Tibial artery (tissue), 4 donors: ENCODE measurements around the gene MYL3.

Experiments used
- DNase-seq, 2 donors: peaks; one replicate each; pipeline ENCODE4 v3.0.0-alpha.2; 2019
- H3K27ac ChIP-seq, 2 donors: fragments of 200-600 bp; sonication (generic) in 1 of 2; 1 replicate in 1 of 2; 2 replicates in 1 of 2; pipeline ENCODE4 v1.5.1; 2018 to 2019; ENCODE audit warnings: mild to moderate bottlenecking in 1 of 2
- H3K27me3 ChIP-seq, 2 donors: fragments of 200-600 bp; sonication (generic) in 1 of 2; one replicate each; pipeline versions ENCODE4 v1.5.1 to v1.6.0; 2016 to 2019
- H3K36me3 ChIP-seq, 3 donors: fragments of 200-600 bp; sonication (generic) in 2 of 3; one replicate each; pipeline ENCODE4 v1.5.1; 2016 to 2019; ENCODE audit warnings: mild to moderate bottlenecking in 2 of 3
- H3K4me1 ChIP-seq, 4 donors: fragments of 200-600 bp; sonication (generic) in 2 of 4; 1 replicate in 3 of 4; 2 replicates in 1 of 4; pipeline ENCODE4 v1.5.1; 2016 to 2019
- H3K4me3 ChIP-seq, 2 donors: fragments of 200-600 bp; sonication (generic) in 1 of 2; 1 replicate in 1 of 2; 2 replicates in 1 of 2; pipeline ENCODE4 v1.5.1; 2018 to 2019; ENCODE audit warnings: mild to moderate bottlenecking in 2 of 2
- H3K9me3 ChIP-seq, 3 donors: fragments of 200-600 bp; sonication (generic) in 1 of 3; one replicate each; pipeline ENCODE4 v1.5.1; 2016 to 2019
- intact Hi-C: fragments of 100-400 bp; cut with DNase I; formaldehyde crosslinking; loops from one replicate; pipeline ENCODE4 v1.15.0; 2023; ENCODE audit warnings: low total_unique reads
- TF ChIP-seq, protein P1 (sequence below), 2 experiments: fragments of 200-600 bp in 1 of 2; fragments of 450-650 bp in 1 of 2; IDR thresholded peaks; one replicate each; pipeline ENCODE4 v1.5.1; 2017 to 2019; ENCODE audit warnings: antibody characterized with exemption in 2 of 2, mild to moderate bottlenecking in 1 of 2, moderate library complexity in 1 of 2

Gene MYL3

GRCh38 chr3:46897829-46898320, 34.6 kb upstream of the MYL3 start:
- Histone ChIP-seq H3K27ac (no peak overlapping the region), H3K9me3 (no peaks in the 10 kb centered on the region), H3K4me1 (peaks cover 0 to 41% (median 38%) of the 10 kb centered on the region in 4 donors), H3K36me3 (peaks cover 0 to 4% (median 0%) of the 10 kb centered on the region in 3 donors), H3K4me3 (no peak overlapping the region), H3K27me3 (no peaks in the 10 kb centered on the region)
- TF ChIP-seq, protein P1, sequence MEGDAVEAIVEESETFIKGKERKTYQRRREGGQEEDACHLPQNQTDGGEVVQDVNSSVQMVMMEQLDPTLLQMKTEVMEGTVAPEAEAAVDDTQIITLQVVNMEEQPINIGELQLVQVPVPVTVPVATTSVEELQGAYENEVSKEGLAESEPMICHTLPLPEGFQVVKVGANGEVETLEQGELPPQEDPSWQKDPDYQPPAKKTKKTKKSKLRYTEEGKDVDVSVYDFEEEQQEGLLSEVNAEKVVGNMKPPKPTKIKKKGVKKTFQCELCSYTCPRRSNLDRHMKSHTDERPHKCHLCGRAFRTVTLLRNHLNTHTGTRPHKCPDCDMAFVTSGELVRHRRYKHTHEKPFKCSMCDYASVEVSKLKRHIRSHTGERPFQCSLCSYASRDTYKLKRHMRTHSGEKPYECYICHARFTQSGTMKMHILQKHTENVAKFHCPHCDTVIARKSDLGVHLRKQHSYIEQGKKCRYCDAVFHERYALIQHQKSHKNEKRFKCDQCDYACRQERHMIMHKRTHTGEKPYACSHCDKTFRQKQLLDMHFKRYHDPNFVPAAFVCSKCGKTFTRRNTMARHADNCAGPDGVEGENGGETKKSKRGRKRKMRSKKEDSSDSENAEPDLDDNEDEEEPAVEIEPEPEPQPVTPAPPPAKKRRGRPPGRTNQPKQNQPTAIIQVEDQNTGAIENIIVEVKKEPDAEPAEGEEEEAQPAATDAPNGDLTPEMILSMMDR (IDR thresholded peaks at IDR 0.05) = no peak
- no peak for DNase-seq
- intact Hi-C loops = no loop called here

DNA sequence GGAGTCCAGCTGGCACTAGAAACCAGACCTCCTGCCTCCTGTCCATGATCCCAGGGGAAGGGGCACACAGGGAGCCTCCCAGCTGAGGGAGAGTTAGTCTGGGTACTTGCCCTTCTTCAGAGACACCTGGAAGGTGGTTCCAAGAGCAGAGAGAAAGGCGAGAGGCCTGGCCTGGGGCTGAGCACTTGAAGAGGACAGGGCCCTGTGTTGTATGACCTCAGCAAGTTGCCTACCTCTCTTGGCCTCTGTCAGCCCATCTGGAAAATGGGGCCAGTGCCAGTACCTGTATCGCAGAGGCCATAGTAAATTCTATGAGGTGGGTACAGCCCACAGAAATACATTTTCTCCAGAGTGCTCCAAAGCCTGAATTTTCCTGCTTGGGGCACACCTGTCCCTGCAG, 33.8 kb upstream of the MYL3 start:
- peak in 1 of 2 donors; percentile 35 for DNase-seq

GRCh38 chr3:46896386-46896785, 33.1 kb upstream of the MYL3 start:
- Histone ChIP-seq H3K4me3 (no peak overlapping the region), H3K9me3 (no peaks in the 10 kb centered on the region), H3K36me3 (no peaks in the 10 kb centered on the region), H3K27ac (no peak overlapping the region), H3K4me1 (peaks cover 0 to 55% (median 50%) of the 10 kb centered on the region in 4 donors), H3K27me3 (no peaks in the 10 kb centered on the region)
- intact Hi-C loops = no loop called here
- DNase-seq = peak in 1 of 2 donors; percentile 56
- TF ChIP-seq, protein P1 (IDR thresholded peaks at IDR 0.05) = no peak

More for the DNA sequence above, 33.8 kb upstream of the MYL3 start:
- Histone ChIP-seq H3K27ac (no peak overlapping the region), H3K9me3 (no peaks in the 10 kb centered on the region), H3K27me3 (no peaks in the 10 kb centered on the region), H3K4me1 (peaks cover 0 to 49% (median 44%) of the 10 kb centered on the region in 4 donors), H3K36me3 (peaks cover 0 to 4% (median 0%) of the 10 kb centered on the region in 3 donors), H3K4me3 (no peak overlapping the region)
- intact Hi-C loops = no loop called here
- TF ChIP-seq, protein P1 (IDR thresholded peaks at IDR 0.05) = no peak

- no peaks in the 10 kb centered on the region for H3K27me3 ChIP-seq
- H3K27ac ChIP-seq = no peak overlapping the region
- intact Hi-C loops = loop anchor here (2.0 kb wide), 1 partner anchor 29 kb away; no protein-coding TSS in a partner anchor
- peak in 1 of 2 donors; percentile 55 for DNase-seq
- H3K9me3 ChIP-seq = no peaks in the 10 kb centered on the region
- H3K4me1 ChIP-seq = peaks cover 0 to 59% (median 50%) of the 10 kb centered on the region in 4 donors
- H3K36me3 ChIP-seq = no peaks in the 10 kb centered on the region
- TF ChIP-seq, protein P1 (IDR thresholded peaks at IDR 0.05) = no peak
- H3K4me3 ChIP-seq = no peak overlapping the region
Observed at GRCh38 chr3:46895761-46896160, 32.5 kb upstream of the MYL3 start.

DNA sequence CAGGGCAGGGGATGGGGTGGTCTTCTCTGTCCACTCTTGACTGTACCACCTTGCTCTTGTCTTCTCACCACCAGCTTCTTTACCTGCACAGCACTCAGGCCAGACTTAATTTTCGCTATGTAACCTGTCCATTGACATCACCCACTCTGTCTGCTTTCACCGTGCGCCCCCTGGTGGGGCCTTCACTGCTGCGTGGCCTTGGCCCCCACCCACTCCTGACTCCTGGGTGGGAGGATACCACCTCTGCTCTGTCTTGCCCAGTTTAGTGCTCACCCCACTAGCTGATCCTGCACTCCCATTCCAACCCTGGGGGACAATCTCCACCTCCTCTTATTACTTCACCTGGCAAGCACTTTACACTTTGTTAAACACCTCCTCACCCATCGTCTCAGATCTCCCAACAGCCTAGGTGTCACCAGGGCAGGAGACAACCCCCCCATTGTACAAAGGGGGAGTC, 32.0 kb upstream of the MYL3 start:
- no peak overlapping the region for H3K4me3 ChIP-seq
- TF ChIP-seq, protein P1 (IDR thresholded peaks at IDR 0.05) = peak; percentile 89 to 94
- peaks cover 0 to 55% (median 48%) of the 10 kb centered on the region in 4 donors for H3K4me1 ChIP-seq
- DNase-seq = peak; percentile 72 to 79
- H3K36me3 ChIP-seq = no peaks in the 10 kb centered on the region
- intact Hi-C loops = loop anchor here (2.0 kb wide), 1 partner anchor 28 kb away; no protein-coding TSS in a partner anchor
- no peaks in the 10 kb centered on the region for H3K27me3 ChIP-seq
- H3K9me3 ChIP-seq = no peaks in the 10 kb centered on the region
- H3K27ac ChIP-seq = no peak overlapping the region
